Embryonic facial prominence (tissue), 1 donor: ENCODE measurements around the gene FOXD2.

Experiments used
- DNase-seq: peaks from one replicate; pipeline ENCODE4 v3.0.0-alpha.2; 2016; ENCODE audit errors: extremely low spot score

Gene FOXD2

DNA sequence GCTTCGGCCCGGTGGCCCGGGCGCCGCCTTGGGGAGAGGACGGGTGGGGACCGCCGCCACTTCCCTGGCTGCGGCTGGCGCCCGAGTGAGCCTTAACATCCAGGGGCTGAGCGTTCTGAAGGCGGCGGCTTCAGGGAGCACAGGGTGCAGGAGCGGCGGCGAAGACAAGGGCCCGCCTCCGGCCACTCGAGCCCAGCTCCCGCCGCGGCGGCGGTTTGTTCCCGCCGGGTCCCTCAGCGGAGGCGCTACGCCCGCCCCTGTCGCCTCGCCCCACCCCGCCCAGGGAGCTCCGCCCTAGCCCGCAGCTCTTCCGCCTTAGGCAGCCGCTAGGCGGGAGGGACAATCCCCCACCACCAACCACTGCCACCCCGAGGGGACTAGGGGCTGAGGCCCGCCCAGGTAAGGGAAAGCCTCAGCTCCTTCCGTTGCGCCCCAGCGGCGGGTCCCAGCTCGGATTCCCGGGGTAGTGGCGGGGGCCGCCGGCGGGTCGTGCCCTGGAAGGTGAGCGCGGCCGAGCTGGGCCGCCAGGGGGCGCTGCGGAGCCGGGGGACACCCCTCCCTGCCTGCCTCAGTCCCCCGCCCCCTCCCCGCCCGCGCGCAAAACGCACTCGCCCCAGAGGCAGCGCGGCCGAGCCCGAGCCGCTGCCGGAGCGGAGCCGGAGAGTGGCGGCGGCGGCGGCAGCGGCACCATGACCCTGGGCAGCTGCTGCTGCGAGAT, at the start of gene FOXD2:
Gene FOXD2, plus strand, starts transcription at position 598 of the 718 bp plus-strand sequence. Its CDS starts 92 bp downstream, at position 690.
- DNase-seq = peak; percentile 41

GRCh38 chr1:47388891-47389238, 49.0 kb upstream of the FOXD2 start:
- DNase-seq = no peak

DNA sequence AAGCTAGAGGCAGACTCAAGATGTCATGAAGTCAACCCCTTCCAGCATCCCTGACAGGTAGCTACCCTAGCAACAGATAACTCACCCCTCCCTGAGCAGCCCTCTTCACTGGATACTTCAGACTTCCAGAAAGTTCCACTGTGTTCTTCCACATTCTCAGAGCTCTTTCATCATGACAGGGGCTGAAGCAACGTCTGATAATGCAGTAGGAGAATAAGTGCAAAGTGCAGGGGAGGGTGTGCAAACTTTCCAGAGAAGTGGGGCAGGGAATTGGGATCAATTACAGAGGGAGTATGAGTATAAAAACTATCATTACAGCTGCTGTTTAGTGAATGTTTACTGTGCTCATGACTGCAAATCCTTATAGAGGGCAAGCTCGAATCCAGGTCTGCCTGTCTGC, 48.1 kb upstream of the FOXD2 start:
- no peak for DNase-seq

DNA sequence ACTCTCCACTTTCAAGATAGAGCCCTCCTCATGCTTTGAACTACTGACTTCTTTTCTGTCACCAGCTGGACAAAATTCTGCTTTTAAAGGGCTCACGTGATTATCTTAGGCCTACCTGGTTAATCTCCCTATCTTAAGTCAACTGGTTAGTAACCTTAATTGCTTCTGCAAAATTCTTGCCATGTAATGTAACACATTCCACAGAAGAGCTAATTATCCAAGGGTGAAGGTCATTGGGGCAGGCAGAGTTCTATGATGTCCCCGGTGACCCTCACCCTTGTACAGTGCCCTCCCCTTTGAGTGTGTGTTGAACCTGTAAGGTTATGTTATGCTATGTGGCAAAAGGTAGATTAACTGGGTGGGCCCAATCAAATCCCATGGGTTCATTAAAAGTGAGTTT, 47.0 kb upstream of the FOXD2 start:
- no peak for DNase-seq

DNA sequence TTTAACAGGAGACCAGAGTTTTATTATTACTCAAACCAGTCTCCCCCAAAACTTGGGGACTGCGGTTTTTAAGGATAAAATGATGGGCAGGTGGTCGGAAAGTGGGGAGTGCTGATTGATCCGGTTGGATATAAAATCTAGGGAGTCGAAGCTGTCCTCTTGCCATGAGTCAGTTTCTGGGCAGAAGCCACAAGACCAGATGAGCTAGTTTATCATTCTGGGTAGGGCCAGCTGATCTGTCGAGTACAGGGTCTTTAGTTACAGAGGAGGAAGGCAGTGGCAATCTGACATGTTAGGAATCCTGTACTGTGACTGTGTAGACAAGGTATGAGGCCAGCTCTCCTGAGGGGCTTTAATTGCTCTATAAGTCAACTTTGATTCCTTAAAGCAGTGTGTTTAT, 44.7 kb upstream of the FOXD2 start:
- DNase-seq = no peak

DNA sequence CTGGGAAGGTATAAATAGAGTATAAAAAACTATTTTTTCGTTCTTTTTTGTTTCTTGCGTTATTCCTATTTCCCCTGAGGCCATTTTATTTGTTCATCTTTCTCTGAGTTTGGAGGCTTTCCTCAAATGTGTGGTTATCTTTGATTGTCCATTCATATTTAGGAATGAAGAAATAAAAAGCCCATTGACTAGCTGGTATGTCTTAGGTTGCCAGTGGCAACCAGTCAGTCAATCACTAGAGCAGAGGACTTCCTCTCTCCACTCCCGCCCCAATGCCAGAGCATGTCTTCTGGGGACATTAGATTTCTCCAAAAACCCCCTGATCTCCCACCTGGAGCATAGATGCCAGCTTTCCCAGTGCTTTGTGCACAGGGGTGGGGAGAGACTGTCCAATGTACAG, 42.4 kb upstream of the FOXD2 start:
- DNase-seq = no peak

DNA sequence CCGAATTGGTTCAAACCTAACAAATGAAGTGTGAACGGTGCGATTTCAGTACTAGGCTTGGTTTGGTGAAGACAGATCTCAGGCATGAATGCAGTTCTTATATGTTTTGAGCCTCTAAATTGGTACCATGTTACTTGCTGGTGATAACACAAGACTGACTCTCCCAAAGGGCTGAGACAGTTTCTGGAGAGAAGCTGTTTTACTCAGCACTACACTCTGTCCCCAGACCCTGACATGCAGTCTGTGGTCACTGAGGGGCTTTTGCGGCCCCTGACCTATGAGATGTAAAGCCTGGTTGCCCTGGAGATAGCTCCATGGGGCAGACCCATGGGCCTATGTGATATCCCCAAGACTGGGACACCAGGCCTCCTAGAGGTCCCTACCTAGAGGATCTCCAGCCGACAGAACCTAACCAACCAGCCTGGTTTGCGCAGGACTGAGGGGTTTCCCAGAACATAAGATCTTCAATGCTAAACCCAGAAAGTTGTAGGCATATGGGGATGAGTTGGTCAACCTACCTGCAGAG, 41.1 kb upstream of the FOXD2 start:
- no peak for DNase-seq

DNA sequence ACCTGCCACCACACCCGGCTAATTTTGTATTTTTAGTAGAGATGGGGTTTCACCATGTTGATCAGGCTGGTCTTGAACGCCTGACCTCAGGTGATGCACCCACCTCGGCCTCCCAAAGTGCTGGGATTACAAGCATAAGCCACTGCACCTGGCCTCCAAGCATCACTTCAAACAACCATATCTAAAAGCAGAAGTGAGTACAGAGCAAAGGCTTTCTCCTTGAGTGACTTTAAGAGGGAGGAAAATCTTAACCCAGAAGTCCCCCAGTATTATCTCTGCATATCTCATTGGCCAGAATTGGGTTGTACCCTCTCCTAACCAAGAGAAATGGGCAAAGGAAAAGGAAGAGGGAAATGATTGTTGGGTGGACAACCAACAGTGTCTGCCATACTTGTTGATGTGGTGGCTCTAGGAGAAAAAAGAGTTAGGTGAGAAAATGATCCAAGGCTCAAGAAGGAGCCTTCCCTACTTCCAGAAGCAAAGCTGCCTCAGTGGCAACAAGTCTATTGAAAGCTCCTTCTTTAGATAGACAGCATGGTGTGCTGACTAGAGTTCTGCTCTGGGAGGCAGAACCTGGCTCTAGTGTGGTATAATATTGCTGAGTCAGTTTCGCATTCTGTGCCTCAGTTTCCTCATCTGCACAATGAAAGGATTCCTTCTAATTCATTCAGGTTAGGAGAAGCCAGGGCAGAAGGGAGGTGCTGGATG, 38.6 kb upstream of the FOXD2 start:
- DNase-seq = no peak

GRCh38 chr1:47399846-47400155, 38.0 kb upstream of the FOXD2 start:
- DNase-seq = no peak

DNA sequence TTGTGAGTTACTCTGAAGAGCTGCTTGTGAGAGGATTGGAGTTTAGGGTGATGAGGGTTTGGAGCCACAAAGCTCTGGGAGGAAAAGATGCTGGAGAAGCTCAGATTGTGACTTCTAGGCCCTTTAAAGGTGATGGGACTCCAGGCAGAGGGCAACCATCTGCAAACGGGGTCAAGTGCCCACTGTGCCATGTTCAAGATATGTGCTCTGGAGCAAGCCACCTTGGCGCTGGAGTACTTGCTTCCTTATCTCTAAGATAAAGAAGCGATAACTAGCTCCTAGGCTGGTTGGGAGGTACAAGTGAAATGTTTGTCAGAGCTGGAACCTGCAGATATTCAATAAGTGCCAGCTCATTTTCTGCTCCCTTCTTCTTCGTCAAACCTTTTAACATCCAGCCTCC, 36.1 kb upstream of the FOXD2 start:
- DNase-seq = no peak

DNA sequence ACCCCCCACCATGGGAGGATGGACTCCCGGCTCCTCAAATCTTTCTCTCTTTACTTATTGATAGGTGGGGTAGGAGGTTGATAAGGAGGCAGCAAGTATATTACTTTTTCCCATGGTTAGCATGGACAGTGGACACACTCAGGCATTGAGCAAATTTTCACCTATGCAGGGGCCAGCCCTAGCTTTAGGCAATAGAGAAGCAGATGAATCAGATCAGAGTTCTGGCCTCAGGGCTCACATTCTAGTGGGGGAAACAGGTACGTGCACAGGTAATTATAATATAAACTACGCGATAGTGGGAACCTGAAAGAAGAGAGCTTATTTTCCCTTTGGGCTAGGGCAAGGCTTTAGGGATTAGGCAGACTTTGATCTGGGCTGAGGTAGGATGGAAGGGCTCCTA, 35.3 kb upstream of the FOXD2 start:
- DNase-seq = no peak

GRCh38 chr1:47403321-47403910, 34.4 kb upstream of the FOXD2 start:
- no peak for DNase-seq

- DNase-seq = no peak
Measured at GRCh38 chr1:47405697-47406096, 32.1 kb upstream of the FOXD2 start.

DNA sequence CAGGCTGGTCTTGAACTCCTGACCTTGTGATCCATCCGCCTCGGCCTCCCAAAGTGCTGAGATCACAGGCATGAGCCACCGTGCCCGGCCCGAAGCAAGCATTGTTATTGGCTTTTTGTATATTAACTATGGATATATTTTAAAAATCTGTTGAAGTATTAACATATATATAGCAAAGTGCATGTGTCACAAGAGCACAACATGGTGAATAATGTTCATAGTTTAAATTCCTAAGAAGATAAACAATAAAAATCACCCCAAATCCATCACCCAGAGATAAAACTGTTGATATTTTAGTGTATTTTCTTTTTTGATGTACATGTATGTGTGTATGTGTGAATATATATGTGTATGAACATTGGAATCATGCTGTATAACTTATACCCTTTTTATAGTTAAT, 30.9 kb upstream of the FOXD2 start:
- no peak for DNase-seq

DNA sequence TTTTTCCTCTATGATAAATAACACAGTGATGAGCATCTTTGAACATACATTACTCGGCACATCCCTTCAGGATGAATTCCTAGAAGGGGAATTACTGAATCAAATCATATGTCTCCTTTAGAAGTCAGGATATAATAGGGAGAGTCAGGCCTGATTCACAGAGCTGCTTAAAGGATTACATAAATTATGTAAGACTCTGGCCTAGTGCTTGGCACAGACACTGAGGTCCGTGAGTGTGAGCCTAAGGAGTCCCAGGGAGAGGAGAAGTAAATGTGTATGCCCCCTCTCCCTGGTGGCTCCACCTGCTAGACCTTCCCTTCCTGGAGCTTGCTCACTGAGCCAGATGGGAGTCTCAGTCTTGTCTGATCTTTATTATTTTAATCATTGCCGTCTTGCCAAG, 30.4 kb upstream of the FOXD2 start:
- no peak for DNase-seq

GRCh38 chr1:47409311-47410067, 28.4 kb upstream of the FOXD2 start:
- DNase-seq = no peak

DNA sequence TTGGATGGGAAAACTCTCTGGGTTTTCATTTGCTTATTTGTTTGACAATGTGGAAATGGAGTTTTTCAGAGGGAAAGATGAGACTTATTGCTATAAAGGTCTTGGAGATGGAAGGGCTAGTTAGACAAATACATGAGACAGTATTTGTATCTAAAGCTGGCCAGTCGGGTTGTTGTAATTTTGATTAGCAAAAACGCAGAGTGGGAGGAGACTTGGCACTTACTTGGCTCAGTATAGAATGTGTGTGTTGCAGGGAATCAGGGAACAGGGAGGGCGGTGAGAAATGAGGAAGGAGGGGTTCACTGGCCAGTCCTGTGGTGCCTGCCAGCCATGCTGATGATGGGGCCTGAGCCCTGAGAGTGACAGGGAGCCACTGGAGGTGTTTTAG, 27.8 kb upstream of the FOXD2 start:
- no peak for DNase-seq

GRCh38 chr1:47411436-47411835, 26.4 kb upstream of the FOXD2 start:
- DNase-seq = no peak

DNA sequence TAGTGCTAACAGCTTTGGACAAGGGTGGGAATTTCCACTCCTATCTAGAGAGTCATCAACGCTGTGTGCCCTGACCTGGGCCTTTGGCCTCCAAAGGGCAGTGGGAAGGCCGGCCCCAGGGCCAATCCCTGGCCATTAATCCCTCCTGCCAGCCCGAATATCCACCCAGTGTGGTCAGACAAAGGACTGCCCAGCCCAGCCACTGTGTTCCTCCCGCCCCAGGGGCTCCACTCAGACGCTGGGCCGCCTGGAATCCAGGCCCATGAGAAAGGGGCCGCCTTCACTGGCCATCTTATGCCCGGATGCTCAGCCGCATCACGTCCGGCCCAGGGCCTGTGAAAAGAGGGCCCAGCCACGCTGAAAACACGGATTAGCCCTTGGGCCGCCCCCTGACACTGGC, 25.4 kb upstream of the FOXD2 start:
- DNase-seq = no peak

DNA sequence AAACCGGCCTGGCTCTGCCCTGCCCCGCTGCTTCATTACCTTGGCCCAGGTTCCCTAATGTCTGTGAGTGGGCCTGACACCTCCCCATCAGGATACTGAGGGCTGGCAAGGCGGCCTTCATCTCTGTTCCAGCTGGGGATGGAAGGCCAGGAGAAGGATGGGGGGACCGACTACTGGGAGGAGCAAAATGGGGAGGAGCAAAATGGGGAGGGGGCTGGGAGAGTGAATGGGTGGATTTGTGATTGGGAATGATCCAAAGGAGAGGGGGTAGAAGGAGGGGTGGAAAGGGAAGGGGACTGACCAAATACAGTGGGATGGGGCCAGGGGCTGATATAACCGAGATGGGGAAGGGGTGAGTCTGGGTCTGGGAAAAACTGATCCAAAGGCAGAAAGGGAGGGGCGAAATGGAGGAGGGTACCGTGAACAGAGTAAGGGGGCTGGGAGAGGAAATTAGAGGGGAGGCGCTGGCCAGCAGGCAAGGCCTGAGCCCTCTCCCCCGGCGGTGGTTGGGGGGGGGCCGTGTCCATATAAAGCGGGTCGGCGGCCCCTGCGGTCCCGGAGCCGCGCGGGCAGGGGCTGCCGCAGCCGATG, 22.0 kb upstream of the FOXD2 start, which contains the start of gene FOXE3:
Gene FOXE3, plus strand, starts transcription at position 558 of the 591 bp plus-strand sequence. Its CDS starts 31 bp downstream, at position 589.
- no peak for DNase-seq

DNA sequence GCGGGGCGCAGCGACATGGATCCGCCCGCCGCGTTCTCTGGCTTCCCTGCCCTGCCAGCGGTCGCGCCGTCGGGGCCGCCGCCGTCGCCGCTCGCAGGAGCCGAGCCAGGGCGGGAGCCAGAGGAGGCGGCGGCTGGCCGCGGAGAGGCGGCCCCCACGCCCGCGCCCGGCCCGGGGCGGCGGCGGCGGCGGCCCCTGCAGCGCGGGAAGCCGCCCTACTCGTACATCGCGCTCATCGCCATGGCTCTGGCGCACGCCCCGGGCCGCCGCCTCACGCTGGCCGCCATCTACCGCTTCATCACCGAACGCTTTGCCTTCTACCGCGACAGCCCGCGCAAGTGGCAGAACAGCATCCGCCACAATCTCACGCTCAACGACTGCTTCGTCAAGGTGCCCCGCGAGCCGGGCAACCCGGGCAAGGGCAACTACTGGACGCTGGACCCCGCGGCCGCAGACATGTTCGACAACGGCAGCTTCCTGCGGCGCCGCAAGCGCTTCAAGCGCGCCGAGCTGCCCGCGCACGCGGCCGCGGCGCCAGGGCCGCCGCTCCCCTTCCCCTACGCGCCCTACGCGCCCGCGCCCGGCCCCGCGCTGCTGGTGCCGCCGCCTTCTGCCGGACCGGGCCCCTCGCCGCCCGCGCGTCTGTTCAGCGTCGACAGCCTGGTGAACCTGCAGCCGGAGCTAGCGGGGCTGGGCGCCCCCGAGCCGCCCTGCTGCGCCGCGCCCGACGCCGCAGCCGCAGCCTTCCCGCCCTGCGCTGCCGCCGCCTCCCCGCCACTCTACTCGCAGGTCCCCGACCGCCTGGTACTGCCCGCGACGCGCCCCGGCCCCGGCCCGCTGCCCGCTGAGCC, 21.3 kb upstream of the FOXD2 start:
- DNase-seq = no peak
